Sigmoid colon (tissue), 4 donors: ENCODE measurements around the gene FAM193A.

Experiments used
- EP300 ChIP-seq, 4 donors: sonication (generic); formaldehyde crosslinking; IDR thresholded peaks; one replicate each; pipeline ENCODE4 v1.6.1; 2017; ENCODE audit warnings: antibody characterized with exemption in 4 of 4
- POLR2A ChIP-seq, 2 donors: fragments of 450-650 bp; IDR thresholded peaks; one replicate each; pipeline ENCODE4 v1.6.1; 2016; ENCODE audit warnings: antibody characterized with exemption in 2 of 2, mild to moderate bottlenecking in 2 of 2, moderate library complexity in 2 of 2

GRCh38 chr4:2572076-2572475 is 35.6 kb downstream of the FAM193A start:
- TF ChIP-seq EP300 (IDR thresholded peaks at IDR 0.05) = no peak
- no peak for TF ChIP-seq POLR2A (IDR thresholded peaks at IDR 0.05)
